ENCODE results near the gene PDILT. TPM values are rescaled to one million over a fixed set of nuclear protein-coding genes. Genes with fewer than 3 reads are reported as not detected.

Gene PDILT
- total RNA-seq, 1 experiment from 2014 or later = not detected

GRCh38 chr16:20334396-20334795 lies 70.1 kb downstream of the PDILT start:
- Histone ChIP-seq H3K4me3 (ENCODE audit: low read depth, low read length) (no peak overlapping the region), H3K9me3 (no peaks in the 10 kb centered on the region), H3K36me3 (ENCODE audit: control insufficient read depth, insufficient read depth, low read length) (no peaks in the 10 kb centered on the region), H3K27me3 (replicated peaks; ENCODE audit: control insufficient read depth, insufficient read depth, low read length) (no peaks in the 10 kb centered on the region), H3K4me1 (no peaks in the 10 kb centered on the region)
- H3K4me1 Mint-ChIP-seq (ENCODE audit: low read depth, unreplicated experiment) = no peaks in the 10 kb centered on the region
- ChIA-PET CTCF (interaction anchor here (0.7 kb wide), 1 partner anchor 52 kb away, joined by 5 read pairs; no protein-coding TSS in a partner anchor), POLR2A (no interaction called here)
- BruUV-seq (replicated peaks) = no TSS peak
- no peaks in the 10 kb centered on the region for H3K9me3 Mint-ChIP-seq (ENCODE audit: unreplicated experiment)
- no peak for TF ChIP-seq CTCF (IDR thresholded peaks at IDR 0.05; ENCODE audit: insufficient read depth in 1 of 2, low read depth in 1 of 2, low read length in 1 of 2, severe bottlenecking in 1 of 2, unreplicated experiment in 1 of 2)
- intact Hi-C loops (cut with micrococcal nuclease; ENCODE audit: unreplicated experiment) = no loop called here
- H3K27ac Mint-ChIP-seq (ENCODE audit: unreplicated experiment) = no peak overlapping the region
- H3K36me3 Mint-ChIP-seq (ENCODE audit: insufficient read depth, unreplicated experiment) = no peaks in the 10 kb centered on the region
- DNase-seq = no peak
- H3K27me3 Mint-ChIP-seq (ENCODE audit: insufficient read depth, unreplicated experiment) = peaks cover 4% of the 10 kb centered on the region
- no peak overlapping the region for H3K4me3 Mint-ChIP-seq (ENCODE audit: unreplicated experiment)

GRCh38 chr16:20333120-20333519 lies 71.4 kb downstream of the PDILT start:
- ChIA-PET CTCF (interaction anchor here (0.9 kb wide), 1 partner anchor 53 kb away, joined by 11 read pairs; no protein-coding TSS in a partner anchor), POLR2A (no interaction called here)
- Histone ChIP-seq H3K36me3 (ENCODE audit: control insufficient read depth, insufficient read depth, low read length) (no peaks in the 10 kb centered on the region), H3K4me3 (ENCODE audit: low read depth, low read length) (no peak overlapping the region), H3K27me3 (replicated peaks; ENCODE audit: control insufficient read depth, insufficient read depth, low read length) (no peaks in the 10 kb centered on the region), H3K4me1 (no peaks in the 10 kb centered on the region), H3K9me3 (no peaks in the 10 kb centered on the region)
- no peaks in the 10 kb centered on the region for H3K4me1 Mint-ChIP-seq (ENCODE audit: low read depth, unreplicated experiment)
- H3K9me3 Mint-ChIP-seq (ENCODE audit: unreplicated experiment) = no peaks in the 10 kb centered on the region
- DNase-seq = no peak
- peaks cover 6% of the 10 kb centered on the region for H3K27me3 Mint-ChIP-seq (ENCODE audit: insufficient read depth, unreplicated experiment)
- intact Hi-C loops (cut with micrococcal nuclease; ENCODE audit: unreplicated experiment) = no loop called here
- H3K27ac Mint-ChIP-seq (ENCODE audit: unreplicated experiment) = no peak overlapping the region
- no peak overlapping the region for H3K4me3 Mint-ChIP-seq (ENCODE audit: unreplicated experiment)
- no TSS peak for BruUV-seq (replicated peaks)
- no peak for TF ChIP-seq CTCF (IDR thresholded peaks at IDR 0.05; ENCODE audit: insufficient read depth in 1 of 2, low read depth in 1 of 2, low read length in 1 of 2, severe bottlenecking in 1 of 2, unreplicated experiment in 1 of 2)
- H3K36me3 Mint-ChIP-seq (ENCODE audit: insufficient read depth, unreplicated experiment) = no peaks in the 10 kb centered on the region

- Mint-ChIP-seq H3K4me1 (ENCODE audit: low read depth, unreplicated experiment) (no peaks in the 10 kb centered on the region), H3K27ac (ENCODE audit: unreplicated experiment) (no peak overlapping the region), H3K4me3 (ENCODE audit: unreplicated experiment) (no peak overlapping the region), H3K9me3 (ENCODE audit: unreplicated experiment) (no peaks in the 10 kb centered on the region), H3K36me3 (ENCODE audit: insufficient read depth, unreplicated experiment) (no peaks in the 10 kb centered on the region), H3K27me3 (ENCODE audit: insufficient read depth, unreplicated experiment) (peaks cover 6% of the 10 kb centered on the region)
- intact Hi-C loops (cut with micrococcal nuclease; ENCODE audit: unreplicated experiment) = no loop called here
- Histone ChIP-seq H3K27me3 (replicated peaks; ENCODE audit: control insufficient read depth, insufficient read depth, low read length) (no peaks in the 10 kb centered on the region; the same call in 1 of the 2 replicates), H3K4me1 (no peaks in the 10 kb centered on the region; the same call in 1 of the 2 replicates), H3K36me3 (ENCODE audit: control insufficient read depth, insufficient read depth, low read length) (no peaks in the 10 kb centered on the region), H3K9me3 (no peaks in the 10 kb centered on the region), H3K4me3 (ENCODE audit: low read depth, low read length) (no peak overlapping the region)
- ChIA-PET CTCF (no interaction called here), POLR2A (no interaction called here)
- TF ChIP-seq CTCF (IDR thresholded peaks at IDR 0.05; ENCODE audit: insufficient read depth in 1 of 2, low read depth in 1 of 2, low read length in 1 of 2, severe bottlenecking in 1 of 2, unreplicated experiment in 1 of 2) = no peak
- BruUV-seq (replicated peaks) = no TSS peak
- no peak for DNase-seq
Observed at GRCh38 chr16:20332411-20332810, 72.1 kb downstream of the PDILT start.
